Cortex of kidney (tissue), 1 donor: Measurements from ENCODE around the gene TGFBR2.

Source experiments
- DNase-seq: peaks from one replicate; lab custom pipeline; 2025; lab: John Stamatoyannopoulos, UW

Gene TGFBR2

GRCh38 chr3:30693470-30694120, 87.2 kb downstream of the TGFBR2 start:
- DNase-seq = no peak

- no peak for DNase-seq
Observed at GRCh38 chr3:30694148-30694547, 87.7 kb downstream of the TGFBR2 start.

DNA sequence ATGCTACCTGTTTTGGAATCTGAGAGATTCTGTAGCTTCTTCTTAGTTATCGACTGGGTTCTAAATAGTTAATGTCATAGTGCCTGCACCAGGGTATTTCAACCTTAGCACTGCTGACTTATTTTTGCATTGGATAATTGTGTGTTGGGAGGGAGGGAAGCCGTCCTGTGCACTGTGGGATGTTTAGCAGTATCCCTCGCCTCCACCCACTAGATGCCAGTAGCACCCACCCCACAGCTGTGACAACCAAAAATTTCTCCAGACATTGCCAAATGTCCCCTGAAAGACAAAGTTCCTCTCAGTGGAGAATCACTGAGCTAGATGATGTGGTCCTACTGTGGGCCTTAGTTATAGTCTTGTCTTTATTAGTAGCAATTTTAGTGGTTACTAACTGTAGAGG, 88.3 kb downstream of the TGFBR2 start:
- no peak for DNase-seq

- no peak for DNase-seq
Observed at GRCh38 chr3:30695302-30696061, 89.1 kb downstream of the TGFBR2 start.

DNA sequence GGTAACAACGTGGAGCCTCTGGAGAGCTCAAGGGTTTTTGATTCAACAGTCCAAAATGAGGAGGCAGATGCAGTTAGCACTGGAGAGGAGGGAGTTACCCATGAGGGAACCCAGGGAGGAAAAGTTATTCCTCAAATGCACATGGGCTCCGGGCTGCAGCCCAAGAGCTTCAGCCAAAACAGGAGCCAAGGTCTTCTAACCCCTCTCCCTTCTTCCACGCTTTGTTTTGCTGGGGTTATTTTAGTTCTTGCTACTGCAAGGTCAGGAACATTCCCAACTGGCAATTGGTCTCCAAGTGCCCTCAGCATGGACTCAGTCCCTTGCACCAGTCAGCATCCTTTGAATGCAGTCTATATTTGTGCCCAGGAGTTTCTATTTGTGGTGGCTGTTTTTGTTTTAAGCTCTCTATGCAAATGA, 90.0 kb downstream of the TGFBR2 start:
- DNase-seq = no peak

DNA sequence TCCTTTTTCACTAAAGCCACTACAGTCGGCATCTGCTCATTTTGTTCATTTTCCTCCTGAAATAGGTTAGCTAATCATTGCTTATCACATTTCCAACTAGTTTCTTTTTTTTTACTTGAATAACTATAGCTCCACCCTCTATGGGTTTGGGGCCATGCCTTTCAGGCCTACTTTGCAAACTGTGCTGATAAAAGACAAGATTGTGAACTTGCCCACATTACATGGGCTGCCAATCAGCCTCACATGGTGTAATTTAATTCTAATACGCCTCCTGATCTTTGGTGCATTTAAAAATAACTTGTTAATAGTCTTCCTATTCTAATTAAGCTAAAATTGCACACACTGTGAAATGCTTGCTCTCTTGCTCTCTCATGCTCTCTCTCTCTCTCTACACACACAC, 90.5 kb downstream of the TGFBR2 start:
- no peak for DNase-seq

GRCh38 chr3:30698549-30698948, 92.1 kb downstream of the TGFBR2 start:
- no peak for DNase-seq

GRCh38 chr3:30699927-30700326, 93.5 kb downstream of the TGFBR2 start:
- no peak for DNase-seq

GRCh38 chr3:30700702-30701321, 94.4 kb downstream of the TGFBR2 start:
- no peak for DNase-seq

DNA sequence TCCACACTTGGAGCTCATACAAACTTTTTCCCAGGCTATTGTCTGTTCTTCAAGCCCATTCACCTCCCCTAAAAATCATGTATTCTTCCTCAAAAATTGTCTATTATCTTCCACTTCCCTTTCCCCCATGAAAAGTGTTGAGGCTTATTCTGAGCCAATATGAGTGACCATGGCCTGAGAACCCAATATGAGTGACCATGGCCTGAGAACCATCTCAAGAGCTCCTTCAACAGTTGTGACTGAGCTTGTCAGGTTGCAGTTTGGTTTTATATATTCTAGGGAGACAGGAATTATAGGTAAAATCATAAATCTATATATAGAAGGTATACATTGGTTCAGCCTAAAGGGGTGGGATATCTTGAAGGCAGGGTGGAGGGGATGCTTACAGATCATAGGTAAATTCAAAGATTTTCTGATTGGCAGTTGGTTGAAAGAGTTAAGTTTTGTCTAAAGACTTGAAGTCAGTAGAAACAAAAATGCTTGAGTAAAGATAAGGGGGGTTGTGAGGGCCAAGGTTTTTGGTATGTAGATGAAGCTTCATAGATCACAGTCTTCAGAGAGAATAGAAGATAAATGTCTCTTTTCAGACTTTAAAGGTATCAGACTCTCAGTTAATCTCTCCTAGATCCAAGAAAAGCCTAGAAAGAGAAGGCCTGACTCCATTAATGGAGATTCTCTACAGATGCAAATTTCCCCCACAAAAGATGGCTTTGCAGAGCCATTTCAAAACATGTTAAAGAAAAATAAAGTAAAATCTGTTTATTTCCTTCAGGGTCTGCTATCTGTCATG, 95.8 kb downstream of the TGFBR2 start:
- DNase-seq = no peak

DNA sequence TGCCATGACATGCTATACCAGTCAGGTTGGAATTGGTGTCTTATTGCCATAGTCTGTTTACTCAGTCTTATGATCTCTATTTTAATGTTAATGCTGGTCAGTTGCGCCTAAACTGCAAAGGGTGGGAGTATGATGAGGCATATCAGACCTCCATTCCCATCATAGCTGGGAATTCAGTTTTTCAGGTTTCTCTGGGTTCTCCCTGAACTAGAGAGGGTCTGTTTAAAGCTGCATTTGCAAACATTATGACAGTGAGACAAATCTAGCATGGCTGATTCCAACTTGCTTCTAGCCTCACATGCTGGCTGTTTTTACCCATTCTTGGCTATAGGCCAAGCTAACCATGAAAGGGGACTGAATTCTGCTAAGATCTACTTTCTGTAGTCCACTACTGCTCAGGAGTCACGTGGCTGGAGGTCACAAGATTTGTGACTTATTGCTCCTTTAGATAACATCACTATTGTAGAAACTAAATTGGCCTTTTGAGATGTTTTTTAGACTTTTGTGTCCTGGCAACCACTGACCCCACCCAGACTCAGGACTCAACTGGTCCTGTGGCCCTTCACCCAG, 96.5 kb downstream of the TGFBR2 start:
- DNase-seq = no peak

DNA sequence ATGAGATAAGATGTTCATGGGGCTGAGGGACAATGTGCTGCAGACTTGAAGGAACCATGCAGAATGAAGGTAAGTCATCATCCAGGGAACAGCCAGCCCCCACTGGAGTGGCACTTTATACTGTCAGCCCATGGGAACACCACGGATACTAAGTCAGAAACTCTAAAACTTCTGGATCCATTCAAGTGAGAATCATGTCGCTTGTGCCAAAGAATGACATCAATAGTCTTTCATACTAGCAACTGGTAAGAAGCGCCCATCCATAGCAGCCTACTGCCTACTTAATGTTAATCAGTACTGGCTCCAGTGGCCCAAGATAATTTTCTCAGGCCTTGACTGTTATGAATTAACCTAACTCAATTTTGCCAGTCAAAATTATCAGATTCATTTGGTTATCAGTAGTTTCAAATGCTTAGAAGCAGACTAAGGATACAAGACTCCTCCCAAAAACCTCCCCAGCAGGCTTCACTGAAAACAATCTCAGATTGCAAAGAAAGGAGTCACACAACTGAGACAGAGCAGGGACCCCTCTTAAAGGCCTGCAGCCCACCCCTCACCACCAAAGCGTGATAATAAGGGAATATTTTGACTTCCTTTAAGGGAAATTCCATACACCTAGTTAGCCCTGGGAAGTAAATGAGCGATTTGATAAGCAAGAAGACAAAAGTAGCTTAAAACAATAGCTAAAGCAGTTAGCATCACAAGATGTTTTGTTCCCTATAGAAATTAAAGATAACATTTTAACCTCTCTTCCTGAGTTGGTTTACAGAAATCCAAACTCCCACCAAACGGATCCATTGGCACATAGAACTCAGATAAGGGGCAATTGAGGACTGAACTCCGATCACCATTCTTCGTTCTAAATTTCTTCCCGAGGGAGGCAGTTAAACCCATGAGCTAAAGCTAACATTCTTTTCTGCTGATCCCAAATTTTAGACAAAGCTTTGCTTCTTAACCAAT, 98.8 kb downstream of the TGFBR2 start:
- DNase-seq = no peak

DNA sequence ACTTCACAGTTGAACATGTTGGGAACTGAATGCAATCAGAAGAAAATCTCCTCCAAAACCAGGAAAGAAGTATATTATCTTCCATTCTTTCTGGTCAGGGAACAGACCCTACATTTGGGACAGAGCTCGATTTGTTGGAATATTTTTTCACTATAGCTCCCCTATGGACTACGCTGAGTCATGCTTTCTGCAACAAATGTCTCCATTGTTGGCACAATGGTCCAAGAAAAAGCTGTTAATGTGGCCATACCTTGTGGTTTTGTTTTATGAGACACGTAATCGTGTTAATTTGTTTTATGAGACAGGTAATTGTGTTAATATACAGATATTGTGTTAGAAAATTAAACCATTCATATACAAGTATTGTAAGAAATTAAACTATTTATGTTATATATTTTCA, 101.4 kb downstream of the TGFBR2 start:
- DNase-seq = no peak

DNA sequence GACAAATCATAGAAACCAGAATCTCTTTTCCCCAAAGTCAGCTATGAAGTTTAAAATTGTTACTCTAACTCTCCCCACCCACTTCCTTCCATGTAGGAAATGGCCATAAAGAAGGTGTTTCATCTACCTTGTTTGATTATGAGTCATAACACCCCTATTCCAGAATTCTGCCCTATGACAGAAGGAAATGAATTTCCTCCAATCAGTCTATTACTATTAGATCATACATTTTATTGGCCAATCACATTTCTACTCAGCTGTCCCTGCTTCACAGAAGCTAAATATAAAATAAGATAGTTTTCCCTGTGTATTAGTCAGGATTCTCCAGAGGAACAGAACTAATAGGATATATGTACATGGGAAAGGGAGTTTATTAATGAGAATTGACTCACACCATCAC, 102.1 kb downstream of the TGFBR2 start:
- DNase-seq = no peak

GRCh38 chr3:30710017-30710416, 103.6 kb downstream of the TGFBR2 start:
- no peak for DNase-seq

DNA sequence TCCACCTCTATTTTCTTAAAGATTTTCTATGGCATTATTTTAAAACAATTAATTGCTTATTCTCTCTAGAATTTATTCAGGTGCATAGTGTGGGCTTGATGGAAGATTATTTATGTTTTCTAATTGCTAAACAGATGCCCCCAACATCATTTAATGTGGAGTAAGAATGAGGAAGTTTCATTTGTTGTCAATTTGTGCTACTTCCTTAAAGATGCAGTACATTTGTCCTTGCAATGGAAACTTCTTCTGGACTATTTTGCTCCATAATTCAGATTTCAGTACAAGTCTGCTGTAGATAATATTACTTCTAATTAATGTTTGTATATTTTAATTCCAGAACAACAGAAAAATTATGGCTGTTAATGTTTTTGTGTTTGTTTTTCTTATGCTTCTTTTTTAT, 104.8 kb downstream of the TGFBR2 start:
- no peak for DNase-seq

DNA sequence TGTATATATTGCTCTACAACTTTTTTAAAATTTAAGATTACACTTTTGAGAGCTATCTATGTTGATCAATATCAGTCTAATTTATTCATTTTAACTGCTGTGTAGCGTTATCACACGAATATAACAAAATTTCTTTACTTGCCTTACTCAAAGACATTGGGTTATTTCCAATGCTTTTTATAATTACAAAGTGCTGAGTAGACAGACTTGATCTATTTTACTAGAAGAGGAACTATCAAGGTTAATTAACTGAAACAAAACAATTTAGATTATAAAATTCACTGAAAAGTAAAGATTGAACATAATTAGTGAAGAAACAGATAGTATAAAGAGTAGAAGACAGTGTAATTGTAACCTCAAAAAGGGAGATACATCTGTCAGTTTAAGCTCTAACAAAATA, 105.5 kb downstream of the TGFBR2 start:
- no peak for DNase-seq

DNA sequence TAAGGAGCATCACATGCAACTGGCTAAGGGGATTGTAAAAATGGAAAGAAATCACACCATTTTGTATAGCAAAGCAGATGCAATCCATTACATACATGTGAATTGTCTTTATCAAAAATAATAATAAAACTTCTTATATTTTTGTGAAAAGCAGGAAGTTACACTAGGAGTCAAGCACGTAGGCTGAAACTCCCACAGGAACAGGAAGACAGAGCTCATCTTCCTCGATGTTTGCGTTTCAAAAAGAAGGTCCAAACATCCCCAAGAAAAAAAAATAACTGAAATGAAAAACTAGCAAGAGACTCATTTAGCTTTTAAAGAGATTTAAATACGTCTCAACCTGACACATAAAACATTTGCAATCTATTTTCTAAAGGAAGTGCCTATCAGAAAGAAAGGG, 106.6 kb downstream of the TGFBR2 start:
- no peak for DNase-seq

DNA sequence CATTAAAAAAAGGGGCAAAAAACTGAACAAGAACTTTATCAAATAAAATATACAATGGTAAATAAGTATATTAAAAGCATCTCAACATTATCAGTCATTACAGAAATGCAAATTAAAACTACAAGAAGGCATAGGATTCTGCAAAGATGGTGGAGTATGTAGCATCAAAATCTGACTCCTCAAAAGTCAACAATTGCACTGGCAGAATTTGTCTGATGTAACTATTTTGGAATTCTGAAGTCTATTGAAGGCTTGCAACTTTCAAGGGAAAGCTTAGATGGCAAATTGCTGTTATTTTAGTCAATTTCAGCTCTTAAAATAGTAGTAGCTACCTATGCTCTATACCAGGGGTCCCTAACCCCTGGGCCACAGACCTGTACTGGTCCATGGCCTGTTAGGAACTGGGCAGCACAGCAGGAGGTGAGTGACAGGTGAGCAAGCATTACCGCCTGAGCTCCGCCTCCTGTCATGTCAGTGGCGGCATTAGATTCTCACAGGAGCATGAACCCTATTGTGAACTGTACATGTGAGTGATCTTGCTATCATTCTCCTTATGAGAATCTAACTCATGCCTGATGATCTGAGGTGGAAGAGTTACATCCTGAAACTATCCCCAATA, 107.6 kb downstream of the TGFBR2 start:
- DNase-seq = no peak

- no peak for DNase-seq
Observed at GRCh38 chr3:30719536-30719935, 113.1 kb downstream of the TGFBR2 start.
